IMR-90 (cell line): ENCODE data around the gene PTH2. TPM values are rescaled to one million over a fixed set of nuclear protein-coding genes. Genes with fewer than 3 reads are reported as not detected.

Experiments used
- ATAC-seq: fragments of 200-7000 bp; cut with Tn5 transposase; 2 replicates; pipeline ENCODE4 v1.9.1; 2020; ENCODE audit warnings: low read depth, mild to moderate bottlenecking, moderate library complexity
- BruUV-seq: library from RNA; stranded (reverse); fragments of 400-500 nt; replicated peaks from 2 replicates; lab custom pipeline; 2021; lab: Mats Ljungman, UMichigan
- CTCF ChIA-PET: fragments of 300-600 bp; formaldehyde crosslinking; extraction: SDS; loops from one replicate; lab custom pipeline; 2021; ENCODE audit warnings: antibody characterized with exemption; lab: Yijun Ruan, JAX
- POLR2A ChIA-PET: fragments of 300-600 bp; sonication (Branson Sonifier 250); formaldehyde crosslinking; loops from one replicate; lab custom pipeline; 2022; ENCODE audit warnings: antibody characterized with exemption; ENCODE audit not compliant: unreplicated experiment; lab: Charles Lee
- DNase-seq: peaks from one replicate; pipeline ENCODE4 v3.0.0; 2013
- H2AFZ ChIP-seq: replicated peaks from 2 replicates; pipeline ENCODE3; 2013; ENCODE audit warnings: low read length, mild to moderate bottlenecking; ENCODE audit not compliant: poor library complexity
- H2AK5ac ChIP-seq: 2 replicates; pipeline ENCODE4 v1.6.1; 2013; ENCODE audit warnings: low read depth, low read length, inconsistent platforms
- H2AK9ac ChIP-seq: replicated peaks from 2 replicates; pipeline ENCODE3; 2013; ENCODE audit warnings: mild to moderate bottlenecking, low read depth, low read length, moderate library complexity; ENCODE audit not compliant: poor library complexity
- H2BK120ac ChIP-seq: 2 replicates; pipeline ENCODE4 v1.6.1; 2013; ENCODE audit warnings: low read depth, low read length, inconsistent platforms
- H2BK15ac ChIP-seq: 3 replicates; pipeline ENCODE4 v1.6.1; 2013; ENCODE audit warnings: low read depth, low read length, inconsistent platforms
- H2BK20ac ChIP-seq: 2 replicates; pipeline ENCODE4 v1.6.1; 2013; ENCODE audit warnings: low read depth, mild to moderate bottlenecking, inconsistent platforms, low read length, moderate library complexity
- H2BK5ac ChIP-seq: 2 replicates; pipeline ENCODE4 v1.6.1; 2013; ENCODE audit warnings: mild to moderate bottlenecking, low read depth, low read length, inconsistent platforms; ENCODE audit not compliant: poor library complexity, severe bottlenecking
- H3K14ac ChIP-seq: replicated peaks from 2 replicates; pipeline ENCODE4 v1.6.1; 2013; ENCODE audit warnings: low read depth, low read length, inconsistent platforms
- H3K18ac ChIP-seq: 2 replicates; pipeline ENCODE4 v1.6.1; 2013; ENCODE audit warnings: low read depth, low read length, control low read depth
- H3K23ac ChIP-seq: 2 replicates; pipeline ENCODE4 v1.6.1; 2013; ENCODE audit warnings: low read depth, low read length, inconsistent platforms
- H3K27ac ChIP-seq: 2 replicates; pipeline ENCODE4 v1.5.1; 2013; ENCODE audit warnings: mild to moderate bottlenecking, control low read depth, low read length; ENCODE audit not compliant: insufficient read depth
- H3K27me3 ChIP-seq: 2 replicates; pipeline ENCODE4 v1.6.1; 2013; ENCODE audit warnings: low read length; ENCODE audit not compliant: control insufficient read depth, insufficient read depth
- H3K36me3 ChIP-seq: 2 replicates; pipeline ENCODE4 v1.6.1; 2013; ENCODE audit warnings: low read length, mixed read lengths; ENCODE audit not compliant: control insufficient read depth, insufficient read depth
- H3K4ac ChIP-seq: 2 replicates; pipeline ENCODE4 v1.6.1; 2013; ENCODE audit warnings: low read depth, low read length, inconsistent platforms
- H3K4me1 ChIP-seq: 2 replicates; pipeline ENCODE4 v1.6.1; 2013; ENCODE audit warnings: low read length, mixed read lengths; ENCODE audit not compliant: control insufficient read depth, insufficient read depth
- H3K4me2 ChIP-seq: 2 replicates; pipeline ENCODE4 v1.6.1; 2013; ENCODE audit warnings: low read depth, mild to moderate bottlenecking, control low read depth, low read length, moderate library complexity
- H3K4me3 ChIP-seq: 2 replicates; pipeline ENCODE4 v1.5.1; 2013; ENCODE audit warnings: low read depth, mild to moderate bottlenecking, control low read depth, low read length, moderate library complexity; ENCODE audit not compliant: insufficient read depth
- H3K56ac ChIP-seq: 2 replicates; pipeline ENCODE4 v1.6.1; 2013; ENCODE audit warnings: low read length, inconsistent platforms; ENCODE audit not compliant: insufficient read depth; ENCODE audit errors: extremely low read depth
- H3K79me1 ChIP-seq, 2 experiments: 2 replicates each; pipeline ENCODE4 v1.6.1; 2013; ENCODE audit warnings: low read length in 2 of 2, inconsistent platforms in 1 of 2, low read depth in 1 of 2
- H3K9ac ChIP-seq: 2 replicates; pipeline ENCODE4 v1.6.1; 2013; ENCODE audit warnings: low read depth, low read length, control low read depth
- H3K9me1 ChIP-seq: 2 replicates; pipeline ENCODE4 v1.6.1; 2013; ENCODE audit warnings: low read length, inconsistent platforms; ENCODE audit not compliant: insufficient read depth
- H3K9me3 ChIP-seq: 2 replicates; pipeline ENCODE4 v1.6.1; 2013; ENCODE audit warnings: low read length; ENCODE audit not compliant: control insufficient read depth, insufficient read depth
- H4K20me1 ChIP-seq: 2 replicates; pipeline ENCODE4 v1.6.1; 2013; ENCODE audit warnings: low read length, inconsistent platforms; ENCODE audit not compliant: insufficient read depth
- H4K5ac ChIP-seq: 2 replicates; pipeline ENCODE4 v1.6.1; 2013; ENCODE audit warnings: mild to moderate bottlenecking, low read depth, low read length, control low read depth
- H4K8ac ChIP-seq, 2 experiments: 2 replicates each; pipeline ENCODE4 v1.6.1; 2013; ENCODE audit warnings: low read depth in 2 of 2, low read length in 2 of 2, control low read depth in 1 of 2, inconsistent platforms in 1 of 2
- H4K91ac ChIP-seq: 2 replicates; pipeline ENCODE4 v1.6.1; 2013; ENCODE audit warnings: low read depth, low read length, inconsistent platforms; ENCODE audit not compliant: insufficient read depth
- BHLHE40 ChIP-seq: fragments of 150-350 bp; IDR thresholded peaks from 2 replicates; pipeline ENCODE4 v1.6.1; 2016; ENCODE audit warnings: mild to moderate bottlenecking, low read depth, low read length
- NFE2L2 ChIP-seq: fragments of 150-350 bp; IDR thresholded peaks from 2 replicates; pipeline ENCODE4 v1.6.1; 2016; ENCODE audit warnings: low read depth, mild to moderate bottlenecking, low read length
- RFX5 ChIP-seq: IDR thresholded peaks from 2 replicates; pipeline ENCODE4 v1.8.0; 2012; ENCODE audit warnings: low read depth, mild to moderate bottlenecking, low read length, moderate library complexity
- SMC3 ChIP-seq: fragments of 150-350 bp; IDR thresholded peaks from 2 replicates; pipeline ENCODE4 v1.6.1; 2016; ENCODE audit warnings: low read depth, mild to moderate bottlenecking, antibody characterized with exemption, low read length, moderate library complexity
- WGBS, 2 experiments: methylation state at CpG; one replicate each; pipeline versions ENCODE4 v1.1.5 to v1.1.7; 2013; ENCODE audit warnings: missing lambda C conversion rate in 2 of 2; ENCODE audit not compliant: insufficient read length in 1 of 2; ENCODE audit errors: extremely low coverage in 2 of 2; 5-methylcytosine and 5-hydroxymethylcytosine counted together
- dilution Hi-C: fragments of 300-500 bp; cut with HindIII; formaldehyde crosslinking; loops from one replicate; pipeline ENCODE4 v1.14.3; 2018; ENCODE audit warnings: low sequenced_read_pairs; ENCODE audit not compliant: unreplicated experiment
- in situ Hi-C: fragments of 300-500 bp; cut with MboI; formaldehyde crosslinking; loops from 3 replicates; pipeline ENCODE4 v1.14.3; 2019; ENCODE audit warnings: low sequenced_read_pairs, inconsistent platforms, mixed read lengths
- intact Hi-C: fragments of 100-400 bp; cut with micrococcal nuclease; formaldehyde crosslinking; loops from 2 replicates; pipeline ENCODE4 v1.10.0; 2022
- polyA plus RNA-seq, 3 experiments: library from polyadenylated mRNA; depleted of rRNA; stranded (reverse); fragments of >200 nt; gene quantifications; 2 replicates each; pipeline ENCODE4 v1.2.3, GENCODE V29; 2012; ENCODE audit warnings: low replicate concordance in 1 of 3
- total RNA-seq: library from RNA; depleted of rRNA; stranded (reverse); fragments of >200 nt; gene quantifications from 2 replicates; pipeline ENCODE4 v1.2.3, GENCODE V29; 2012

The PTH2 gene
- total and polyA plus RNA-seq, 2 of the 4 experiments (the other 2 are of a cell fraction), result not detected

DNA sequence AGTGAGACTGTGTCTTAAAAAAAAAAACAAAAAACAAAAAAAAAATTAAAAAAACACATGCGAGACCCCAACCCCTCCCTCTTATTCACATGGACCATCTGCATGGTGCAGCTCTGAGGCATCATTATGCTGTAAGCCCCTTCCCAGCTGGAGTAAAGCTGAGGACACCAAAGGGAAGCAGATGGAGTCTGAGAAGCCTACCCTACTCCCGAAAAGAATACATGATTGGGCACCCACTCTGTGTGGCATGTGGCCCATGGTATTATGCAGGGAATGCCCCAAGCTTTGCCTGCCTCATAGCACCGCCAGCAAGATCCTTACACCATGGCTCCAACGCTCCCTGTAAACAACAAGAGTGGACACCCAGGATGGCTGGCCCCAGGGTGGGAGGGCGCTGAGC lies 4.7 kb downstream of the PTH2 start:
- Histone ChIP-seq H2AK5ac (no peak overlapping the region), H3K9me1 (no peaks in the 10 kb centered on the region), H2AFZ (no peak overlapping the region), H3K27ac (no peak overlapping the region), H2BK5ac (no peak overlapping the region), H4K91ac (no peak overlapping the region), H3K14ac (no peak overlapping the region), H2BK20ac (no peak overlapping the region), H3K9me3 (no peaks in the 10 kb centered on the region), H3K79me1 (no peaks in the 10 kb centered on the region), H3K36me3 (no peaks in the 10 kb centered on the region), H3K27me3 (peaks cover 83% of the 10 kb centered on the region), H2BK120ac (no peak overlapping the region), H3K56ac (no peak overlapping the region), H4K8ac (no peak overlapping the region), H2AK9ac (no peak overlapping the region), H4K20me1 (no peaks in the 10 kb centered on the region), H3K18ac (no peak overlapping the region), H3K4me1 (peaks cover 2% of the 10 kb centered on the region; the same call in 1 of the 2 replicates), H3K4ac (no peak overlapping the region), H3K23ac (no peak overlapping the region), H3K9ac (no peak overlapping the region), H4K5ac (no peak overlapping the region), H3K4me3 (no peak overlapping the region), H3K4me2 (no peak overlapping the region), H2BK15ac (no peak overlapping the region)
- TF ChIP-seq RFX5 (no peak), BHLHE40 (no peak), SMC3 (no peak), NFE2L2 (no peak)
- ChIA-PET CTCF (no interaction called here), POLR2A (no interaction called here)
- no peak for ATAC-seq
- BruUV-seq, result no TSS peak
- dilution Hi-C loops (no loop called here), in situ Hi-C loops (no loop called here), intact Hi-C loops (no loop called here)
- WGBS, 2 experiments, result no CpG with 5 or more reads among the region's 5 CpGs
- no peak for DNase-seq
